ENCODE data around the gene SORCS2. TPM values are rescaled to one million over a fixed set of nuclear protein-coding genes. Genes with fewer than 3 reads are reported as not detected.

Gene SORCS2
- total RNA-seq, 2 donors from 2014 or later = not detected

- no peaks in the 10 kb centered on the region for H3K9me3 ChIP-seq (ENCODE audit: control insufficient read depth, low read length, poor library complexity, severe bottlenecking)
- Mint-ChIP-seq H3K4me3 (no peak overlapping the region), H3K4me1 (no peaks in the 10 kb centered on the region), H3K27ac (no peak overlapping the region), H3K36me3 (ENCODE audit: low read depth) (no peaks in the 10 kb centered on the region), H3K27me3 (peaks cover 33% of the 10 kb centered on the region)
- ATAC-seq (no peak), DNase-seq (no peak)
These were observed 63.7 kb downstream of the SORCS2 start for GRCh38 chr4:7255996-7256395.

GRCh38 chr4:7256984-7257810, 64.9 kb downstream of the SORCS2 start:
- Mint-ChIP-seq H3K4me1 (no peaks in the 10 kb centered on the region), H3K36me3 (ENCODE audit: low read depth) (no peaks in the 10 kb centered on the region), H3K4me3 (no peak overlapping the region), H3K27ac (no peak overlapping the region), H3K27me3 (peaks cover 40% of the 10 kb centered on the region)
- no peaks in the 10 kb centered on the region for H3K9me3 ChIP-seq (ENCODE audit: control insufficient read depth, low read length, poor library complexity, severe bottlenecking)
- ATAC-seq (no peak), DNase-seq (no peak)

- no peak overlapping the region for H3K4me3 Mint-ChIP-seq
These were observed 66.7 kb downstream of the SORCS2 start for GRCh38 chr4:7259039-7259438.

GRCh38 chr4:7260569-7260968, 68.2 kb downstream of the SORCS2 start:
- Mint-ChIP-seq H3K36me3 (ENCODE audit: low read depth) (no peaks in the 10 kb centered on the region), H3K4me3 (no peak overlapping the region), H3K27ac (no peak overlapping the region), H3K4me1 (peaks cover 2% of the 10 kb centered on the region), H3K27me3 (peaks cover 26% of the 10 kb centered on the region)
- DNase-seq (no peak), ATAC-seq (no peak)
- no peaks in the 10 kb centered on the region for H3K9me3 ChIP-seq (ENCODE audit: control insufficient read depth, low read length, poor library complexity, severe bottlenecking)

More at GRCh38 chr4:7259039-7259438, 66.7 kb downstream of the SORCS2 start:
- peaks cover 38% of the 10 kb centered on the region for H3K27me3 Mint-ChIP-seq
- no peaks in the 10 kb centered on the region for H3K36me3 Mint-ChIP-seq (ENCODE audit: low read depth)
- H3K27ac Mint-ChIP-seq = no peak overlapping the region
- peaks cover 2% of the 10 kb centered on the region for H3K4me1 Mint-ChIP-seq
- DNase-seq (no peak), ATAC-seq (no peak)
- H3K9me3 ChIP-seq (ENCODE audit: control insufficient read depth, low read length, poor library complexity, severe bottlenecking) = no peaks in the 10 kb centered on the region

GRCh38 chr4:7261087-7261486, 68.7 kb downstream of the SORCS2 start:
- no peak overlapping the region for H3K27ac Mint-ChIP-seq

GRCh38 chr4:7261536-7261935, 69.2 kb downstream of the SORCS2 start:
- H3K36me3 Mint-ChIP-seq (ENCODE audit: low read depth) = no peaks in the 10 kb centered on the region
- H3K4me1 Mint-ChIP-seq = peaks cover 2% of the 10 kb centered on the region
- H3K4me3 Mint-ChIP-seq = no peak overlapping the region
- no peaks in the 10 kb centered on the region for H3K9me3 ChIP-seq (ENCODE audit: control insufficient read depth, low read length, poor library complexity, severe bottlenecking)
- DNase-seq = no peak
- H3K27me3 Mint-ChIP-seq = peaks cover 34% of the 10 kb centered on the region
- H3K27ac Mint-ChIP-seq = no peak overlapping the region
- ATAC-seq = no peak

More at GRCh38 chr4:7261087-7261486, 68.7 kb downstream of the SORCS2 start:
- DNase-seq = no peak
- Mint-ChIP-seq H3K4me1 (peaks cover 2% of the 10 kb centered on the region), H3K36me3 (ENCODE audit: low read depth) (no peaks in the 10 kb centered on the region), H3K27me3 (peaks cover 31% of the 10 kb centered on the region), H3K4me3 (no peak overlapping the region)
- H3K9me3 ChIP-seq (ENCODE audit: control insufficient read depth, low read length, poor library complexity, severe bottlenecking) = no peaks in the 10 kb centered on the region
- ATAC-seq = no peak

GRCh38 chr4:7262134-7262533, 69.8 kb downstream of the SORCS2 start:
- peaks cover 2% of the 10 kb centered on the region for H3K4me1 Mint-ChIP-seq
- DNase-seq (no peak), ATAC-seq (no peak)
- no peaks in the 10 kb centered on the region for H3K9me3 ChIP-seq (ENCODE audit: control insufficient read depth, low read length, poor library complexity, severe bottlenecking)
- no peaks in the 10 kb centered on the region for H3K36me3 Mint-ChIP-seq (ENCODE audit: low read depth)
- peaks cover 34% of the 10 kb centered on the region for H3K27me3 Mint-ChIP-seq
- H3K27ac Mint-ChIP-seq = no peak overlapping the region
- H3K4me3 Mint-ChIP-seq = no peak overlapping the region

- Mint-ChIP-seq H3K27ac (no peak overlapping the region), H3K4me3 (no peak overlapping the region), H3K4me1 (peaks cover 2% of the 10 kb centered on the region), H3K36me3 (ENCODE audit: low read depth) (no peaks in the 10 kb centered on the region), H3K27me3 (peaks cover 36% of the 10 kb centered on the region)
- no peak for DNase-seq
- H3K9me3 ChIP-seq (ENCODE audit: control insufficient read depth, low read length, poor library complexity, severe bottlenecking) = no peaks in the 10 kb centered on the region
- no peak for ATAC-seq
These were observed 70.8 kb downstream of the SORCS2 start for GRCh38 chr4:7263166-7263565.

GRCh38 chr4:7264694-7265093, 72.4 kb downstream of the SORCS2 start:
- ATAC-seq (no peak), DNase-seq (no peak)
- peaks cover 2% of the 10 kb centered on the region for H3K36me3 Mint-ChIP-seq (ENCODE audit: low read depth)
- peak overlapping the region; percentile 25 for H3K4me3 Mint-ChIP-seq
- H3K27me3 Mint-ChIP-seq = peaks cover 43% of the 10 kb centered on the region
- H3K9me3 ChIP-seq (ENCODE audit: control insufficient read depth, low read length, poor library complexity, severe bottlenecking) = no peaks in the 10 kb centered on the region
- no peak overlapping the region for H3K27ac Mint-ChIP-seq
- H3K4me1 Mint-ChIP-seq = peaks cover 2% of the 10 kb centered on the region

GRCh38 chr4:7266525-7267292, 74.4 kb downstream of the SORCS2 start:
- H3K9me3 ChIP-seq (ENCODE audit: control insufficient read depth, low read length, poor library complexity, severe bottlenecking) = no peaks in the 10 kb centered on the region
- Mint-ChIP-seq H3K4me3 (no peak overlapping the region), H3K36me3 (ENCODE audit: low read depth) (peaks cover 2% of the 10 kb centered on the region), H3K27me3 (peaks cover 48% of the 10 kb centered on the region), H3K4me1 (peaks cover 2% of the 10 kb centered on the region), H3K27ac (no peak overlapping the region)
- ATAC-seq (no peak), DNase-seq (no peak)

GRCh38 chr4:7267829-7268228, 75.5 kb downstream of the SORCS2 start:
- no peak overlapping the region for H3K27ac Mint-ChIP-seq

GRCh38 chr4:7268941-7269340, 76.6 kb downstream of the SORCS2 start:
- no peaks in the 10 kb centered on the region for H3K4me1 Mint-ChIP-seq
- H3K27me3 Mint-ChIP-seq = peaks cover 53% of the 10 kb centered on the region
- ATAC-seq = no peak
- H3K9me3 ChIP-seq (ENCODE audit: control insufficient read depth, low read length, poor library complexity, severe bottlenecking) = no peaks in the 10 kb centered on the region
- no peak overlapping the region for H3K27ac Mint-ChIP-seq
- H3K4me3 Mint-ChIP-seq = no peak overlapping the region
- peaks cover 2% of the 10 kb centered on the region for H3K36me3 Mint-ChIP-seq (ENCODE audit: low read depth)
- DNase-seq = no peak

More at GRCh38 chr4:7267829-7268228, 75.5 kb downstream of the SORCS2 start:
- Mint-ChIP-seq H3K27me3 (peaks cover 52% of the 10 kb centered on the region), H3K4me3 (no peak overlapping the region), H3K4me1 (peaks cover 2% of the 10 kb centered on the region), H3K36me3 (ENCODE audit: low read depth) (peaks cover 2% of the 10 kb centered on the region)
- DNase-seq (no peak), ATAC-seq (no peak)
- H3K9me3 ChIP-seq (ENCODE audit: control insufficient read depth, low read length, poor library complexity, severe bottlenecking) = no peaks in the 10 kb centered on the region

- ATAC-seq (no peak), DNase-seq (no peak)
- H3K9me3 ChIP-seq (ENCODE audit: control insufficient read depth, low read length, poor library complexity, severe bottlenecking) = no peaks in the 10 kb centered on the region
- peaks cover 53% of the 10 kb centered on the region for H3K27me3 Mint-ChIP-seq
- peaks cover 2% of the 10 kb centered on the region for H3K36me3 Mint-ChIP-seq (ENCODE audit: low read depth)
- H3K27ac Mint-ChIP-seq = no peak overlapping the region
- no peak overlapping the region for H3K4me3 Mint-ChIP-seq
- H3K4me1 Mint-ChIP-seq = no peaks in the 10 kb centered on the region
These were observed 77.8 kb downstream of the SORCS2 start for GRCh38 chr4:7270121-7270520.

Data from T-helper 17 cell (primary cell).